HCEC 1CT (cell line): Measurements from ENCODE around the gene FBXO11.

Source experiments
- DNase-seq: peaks from one replicate; pipeline ENCODE4 v3.0.0-alpha.2; 2017

Gene FBXO11

GRCh38 chr2:47782671-47783485 is 123.4 kb downstream of the FBXO11 start, which contains the start of gene MSH6:
Gene MSH6 (plus strand): TSS chr2:47783145. CDS start chr2:47783234, 89 bp downstream.
- peak; percentile 90 for DNase-seq

GRCh38 chr2:47782381-47782670 is 124.0 kb downstream of the FBXO11 start:
- no peak for DNase-seq

GRCh38 chr2:47779426-47779790 is 126.9 kb downstream of the FBXO11 start:
- DNase-seq = no peak

- no peak for DNase-seq
These were observed 127.4 kb downstream of the FBXO11 start for GRCh38 chr2:47778698-47779425.

GRCh38 chr2:47777277-47777937 is 128.9 kb downstream of the FBXO11 start:
- DNase-seq = no peak

GRCh38 chr2:47774567-47774966 is 131.7 kb downstream of the FBXO11 start:
- DNase-seq = no peak

- DNase-seq = no peak
These were observed 134.0 kb downstream of the FBXO11 start for GRCh38 chr2:47772343-47772742.

GRCh38 chr2:47771211-47771610 is 135.1 kb downstream of the FBXO11 start:
- peak; percentile 98 for DNase-seq

GRCh38 chr2:47769318-47769717 is 137.0 kb downstream of the FBXO11 start:
- DNase-seq = no peak

- peak; percentile 14 for DNase-seq
These were observed 138.3 kb downstream of the FBXO11 start for GRCh38 chr2:47767880-47768609.

GRCh38 chr2:47767497-47767844 is 138.8 kb downstream of the FBXO11 start:
- DNase-seq = no peak

- no peak for DNase-seq
These were observed 154.4 kb downstream of the FBXO11 start for GRCh38 chr2:47751856-47752414.

GRCh38 chr2:47747878-47748277 is 158.4 kb downstream of the FBXO11 start:
- DNase-seq = no peak

GRCh38 chr2:47744074-47744473 is 162.2 kb downstream of the FBXO11 start:
- DNase-seq = no peak

- no peak for DNase-seq
These were observed 164.7 kb downstream of the FBXO11 start for GRCh38 chr2:47741637-47742036.

- DNase-seq = no peak
These were observed 165.2 kb downstream of the FBXO11 start for GRCh38 chr2:47741101-47741500.
